H9 (cell line): ENCODE results near the gene GPATCH2. TPM values are rescaled to one million over a fixed set of nuclear protein-coding genes. Genes with fewer than 3 reads are reported as not detected.

ENCODE experiments used
- DNase-seq: peaks from one replicate; pipeline ENCODE4 v3.0.0-alpha.2; 2017
- H2AFZ ChIP-seq: one replicate; pipeline ENCODE4 v1.6.1; 2013; ENCODE audit warnings: mild to moderate bottlenecking, low read length, control low read depth, moderate library complexity
- H2AK5ac ChIP-seq: 2 replicates; pipeline ENCODE4 v1.6.1; 2013; ENCODE audit warnings: low read length, control low read depth, mixed read lengths; ENCODE audit not compliant: insufficient read length
- H2BK120ac ChIP-seq: one replicate; pipeline ENCODE4 v1.6.1; 2013; ENCODE audit warnings: low read depth, mild to moderate bottlenecking, low read length, control low read depth, inconsistent platforms; ENCODE audit not compliant: poor library complexity, severe bottlenecking
- H2BK12ac ChIP-seq: 2 replicates; pipeline ENCODE4 v1.6.1; 2013; ENCODE audit warnings: low read length, control low read depth, mixed read lengths, low read depth; ENCODE audit not compliant: insufficient read length
- H2BK15ac ChIP-seq: 2 replicates; pipeline ENCODE4 v1.6.1; 2013; ENCODE audit warnings: low read depth, low read length, control low read depth
- H2BK20ac ChIP-seq: one replicate; pipeline ENCODE4 v1.6.1; 2013; ENCODE audit warnings: low read depth, mild to moderate bottlenecking, low read length, control low read depth, inconsistent platforms; ENCODE audit not compliant: poor library complexity, severe bottlenecking
- H2BK5ac ChIP-seq: 2 replicates; pipeline ENCODE4 v1.6.1; 2013; ENCODE audit warnings: low read length, control low read depth, mixed read lengths; ENCODE audit not compliant: insufficient read length
- H3K14ac ChIP-seq: 2 replicates; pipeline ENCODE4 v1.6.1; 2013; ENCODE audit warnings: low read length, control low read depth; ENCODE audit not compliant: insufficient read depth
- H3K18ac ChIP-seq: 2 replicates; pipeline ENCODE4 v1.6.1; 2013; ENCODE audit warnings: low read depth, mild to moderate bottlenecking, mixed read lengths, low read length, control low read depth; ENCODE audit not compliant: insufficient read length
- H3K23ac ChIP-seq: 2 replicates; pipeline ENCODE4 v1.6.1; 2013; ENCODE audit warnings: low read length, control low read depth, mixed read lengths, low read depth; ENCODE audit not compliant: insufficient read length
- H3K23me2 ChIP-seq: 2 replicates; pipeline ENCODE4 v1.6.1; 2013; ENCODE audit warnings: low read depth, mild to moderate bottlenecking, mixed read lengths, low read length, control low read depth; ENCODE audit not compliant: insufficient read length, poor library complexity, severe bottlenecking
- H3K27ac ChIP-seq: 2 replicates; pipeline ENCODE4 v1.5.1; 2013; ENCODE audit warnings: low read length, control low read depth, mixed read lengths, low read depth; ENCODE audit not compliant: insufficient read length
- H3K27me3 ChIP-seq: 2 replicates; pipeline ENCODE4 v1.6.1; 2013; ENCODE audit warnings: low read length, control low read depth, inconsistent platforms; ENCODE audit not compliant: insufficient read depth
- H3K4ac ChIP-seq: 2 replicates; pipeline ENCODE4 v1.6.1; 2013; ENCODE audit warnings: low read depth, mild to moderate bottlenecking, control low read depth, inconsistent platforms, low read length, moderate library complexity
- H3K4me1 ChIP-seq: 2 replicates; pipeline ENCODE4 v1.6.1; 2013; ENCODE audit warnings: low read length, control low read depth, inconsistent platforms; ENCODE audit not compliant: insufficient read depth
- H3K4me2 ChIP-seq: 2 replicates; pipeline ENCODE4 v1.6.1; 2013; ENCODE audit warnings: low read length, control low read depth, mixed read lengths; ENCODE audit not compliant: insufficient read length, insufficient read depth
- H3K56ac ChIP-seq: 2 replicates; pipeline ENCODE4 v1.6.1; 2013; ENCODE audit warnings: low read depth, mild to moderate bottlenecking, mixed read lengths, low read length, control low read depth; ENCODE audit not compliant: insufficient read length
- H3K79me1 ChIP-seq: 2 replicates; pipeline ENCODE4 v1.6.1; 2013; ENCODE audit warnings: low read depth, mild to moderate bottlenecking, moderate library complexity, low read length, control low read depth, inconsistent platforms; ENCODE audit not compliant: insufficient read depth, poor library complexity, severe bottlenecking
- H3K79me2 ChIP-seq: 2 replicates; pipeline ENCODE4 v1.6.1; 2013; ENCODE audit warnings: low read length, control low read depth, inconsistent platforms; ENCODE audit not compliant: insufficient read depth
- H3K9ac ChIP-seq: 2 replicates; pipeline ENCODE4 v1.6.1; 2013; ENCODE audit warnings: low read length, control low read depth, mixed read lengths; ENCODE audit not compliant: insufficient read length; ENCODE audit errors: extremely low read depth
- H3K9me3 ChIP-seq: one replicate; pipeline ENCODE4 v1.6.1; 2013; ENCODE audit warnings: low read depth, low read length, inconsistent platforms; ENCODE audit not compliant: control insufficient read depth
- H3T11ph ChIP-seq: one replicate; pipeline ENCODE4 v1.6.1; 2013; ENCODE audit warnings: mild to moderate bottlenecking, low read length, control low read depth, inconsistent platforms
- H4K20me1 ChIP-seq: one replicate; pipeline ENCODE4 v1.6.1; 2013; ENCODE audit not compliant: control insufficient read depth, insufficient read length, insufficient read depth
- H4K5ac ChIP-seq: 2 replicates; pipeline ENCODE4 v1.6.1; 2013; ENCODE audit warnings: low read depth, mild to moderate bottlenecking, mixed read lengths, low read length, control low read depth; ENCODE audit not compliant: insufficient read length
- H4K8ac ChIP-seq: replicated peaks from 2 replicates; pipeline ENCODE4 v1.6.1; 2013; ENCODE audit warnings: low read length, control low read depth, mixed read lengths, low read depth; ENCODE audit not compliant: insufficient read length
- H4K91ac ChIP-seq: 2 replicates; pipeline ENCODE4 v1.6.1; 2013; ENCODE audit warnings: low read depth, mild to moderate bottlenecking, moderate library complexity, mixed read lengths, low read length, control low read depth; ENCODE audit not compliant: insufficient read length
- H3K27ac Mint-ChIP-seq, 3 experiments: 2 replicates in 2 of 3; 3 replicates in 1 of 3; pipeline ENCODE4 v1.8.0; 2020 to 2021; ENCODE audit warnings: mixed read lengths in 3 of 3, mild to moderate bottlenecking in 1 of 3, moderate library complexity in 1 of 3
- H3K27me3 Mint-ChIP-seq: 2 replicates; pipeline ENCODE4 v1.8.0; 2021; ENCODE audit warnings: low read depth, mild to moderate bottlenecking, moderate library complexity, mixed read lengths
- H3K36me3 Mint-ChIP-seq, 3 experiments: 2 replicates in 2 of 3; 3 replicates in 1 of 3; pipeline ENCODE4 v1.8.0; 2020 to 2021; ENCODE audit warnings: low read depth in 3 of 3, mixed read lengths in 3 of 3; ENCODE audit not compliant: insufficient read depth in 1 of 3
- H3K4me1 Mint-ChIP-seq, 2 experiments: 2 replicates each; pipeline ENCODE4 v1.8.0; 2020; ENCODE audit warnings: mixed read lengths in 2 of 2
- H3K4me3 Mint-ChIP-seq, 2 experiments: 2 replicates in 1 of 2; 3 replicates in 1 of 2; pipeline ENCODE4 v1.8.0; 2020 to 2021; ENCODE audit warnings: mild to moderate bottlenecking in 2 of 2, mixed read lengths in 2 of 2, moderate library complexity in 1 of 2
- H3K9me3 Mint-ChIP-seq, 2 experiments: 2 replicates in 1 of 2; 3 replicates in 1 of 2; pipeline ENCODE4 v1.8.0; 2020; ENCODE audit warnings: mild to moderate bottlenecking in 2 of 2, mixed read lengths in 2 of 2, moderate library complexity in 1 of 2
- CTCF ChIP-seq: fragments of 200-600 bp; sonication (generic); conservative IDR thresholded peaks from 3 replicates; pipeline ENCODE4 v1.8.0; 2021; ENCODE audit warnings: antibody characterized with exemption, mild to moderate bottlenecking
- WGBS: extraction: QIAGEN DNeasy Blood & Tissue Kit; methylation state at CpG from one replicate; pipeline ENCODE4 v1.1.7; 2013; ENCODE audit warnings: missing lambda C conversion rate, low lambda C conversion rate, mixed read lengths; ENCODE audit not compliant: insufficient read length; ENCODE audit errors: extremely low coverage; 5-methylcytosine and 5-hydroxymethylcytosine counted together
- total RNA-seq: library from RNA; stranded (reverse); gene quantifications from 2 replicates; pipeline ENCODE4 v1.2.1, GENCODE V29; 2021

The GPATCH2 gene
- total RNA-seq, 1 experiment from 2014 or later = 14.3 TPM

- Histone ChIP-seq H2BK12ac (no peak overlapping the region), H4K20me1 (no peaks in the 10 kb centered on the region), H4K8ac (no peak overlapping the region), H3K4me1 (no peaks in the 10 kb centered on the region), H3K9ac (no peak overlapping the region), H3K4me2 (no peak overlapping the region), H3K4ac (no peak overlapping the region), H3K14ac (no peak overlapping the region), H2AK5ac (no peak overlapping the region), H4K91ac (no peak overlapping the region), H3K18ac (no peak overlapping the region), H3K56ac (no peak overlapping the region), H3K23me2 (no peaks in the 10 kb centered on the region), H4K5ac (no peak overlapping the region), H2AFZ (no peak overlapping the region), H2BK20ac (no peak overlapping the region), H3K27me3 (no peaks in the 10 kb centered on the region), H3K27ac (no peak overlapping the region), H3K79me2 (no peaks in the 10 kb centered on the region), H2BK15ac (no peak overlapping the region), H2BK120ac (no peak overlapping the region), H3T11ph (no peak overlapping the region), H3K79me1 (no peaks in the 10 kb centered on the region), H3K23ac (no peak overlapping the region), H3K9me3 (no peaks in the 10 kb centered on the region), H2BK5ac (no peak overlapping the region)
- H3K4me3 Mint-ChIP-seq = no peak overlapping the region
- peaks cover 2 to 3% of the 10 kb centered on the region in 2 experiments; a peak in 4 of 5 replicates for H3K9me3 Mint-ChIP-seq
- no peaks in the 10 kb centered on the region for H3K27me3 Mint-ChIP-seq
- H3K27ac Mint-ChIP-seq = no peak overlapping the region
- H3K4me1 Mint-ChIP-seq = no peaks in the 10 kb centered on the region
- DNase-seq = no peak
- TF ChIP-seq CTCF = no peak
- peaks cover 0 to 8% (median 0%) of the 10 kb centered on the region in 3 experiments; a peak in 3 of 7 replicates for H3K36me3 Mint-ChIP-seq
- WGBS = no CpG with 5 or more reads among the region's 1 CpG
Measured at GRCh38 chr1:217534566-217534965, 96.3 kb downstream of the GPATCH2 start.
